A549 treated with RU486 at 1 μM for 4 hours (cell line): ENCODE measurements around the gene PID1. TPM values are rescaled to one million over a fixed set of nuclear protein-coding genes. Genes with fewer than 3 reads are reported as not detected.

Experiments
- total RNA-seq: library from RNA; stranded (reverse); fragments of 200-300 nt; extraction: Qiagen RNA extraction; gene quantifications from 5 replicates; pipeline ENCODE4 v1.2.3, GENCODE V29; 2022; ENCODE audit warnings: low read depth

PID1 gene, protein sequence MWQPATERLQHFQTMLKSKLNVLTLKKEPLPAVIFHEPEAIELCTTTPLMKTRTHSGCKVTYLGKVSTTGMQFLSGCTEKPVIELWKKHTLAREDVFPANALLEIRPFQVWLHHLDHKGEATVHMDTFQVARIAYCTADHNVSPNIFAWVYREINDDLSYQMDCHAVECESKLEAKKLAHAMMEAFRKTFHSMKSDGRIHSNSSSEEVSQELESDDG
- 2.2 to 3.9 TPM (median 2.9 TPM) in 5 replicates for total RNA-seq

DNA sequence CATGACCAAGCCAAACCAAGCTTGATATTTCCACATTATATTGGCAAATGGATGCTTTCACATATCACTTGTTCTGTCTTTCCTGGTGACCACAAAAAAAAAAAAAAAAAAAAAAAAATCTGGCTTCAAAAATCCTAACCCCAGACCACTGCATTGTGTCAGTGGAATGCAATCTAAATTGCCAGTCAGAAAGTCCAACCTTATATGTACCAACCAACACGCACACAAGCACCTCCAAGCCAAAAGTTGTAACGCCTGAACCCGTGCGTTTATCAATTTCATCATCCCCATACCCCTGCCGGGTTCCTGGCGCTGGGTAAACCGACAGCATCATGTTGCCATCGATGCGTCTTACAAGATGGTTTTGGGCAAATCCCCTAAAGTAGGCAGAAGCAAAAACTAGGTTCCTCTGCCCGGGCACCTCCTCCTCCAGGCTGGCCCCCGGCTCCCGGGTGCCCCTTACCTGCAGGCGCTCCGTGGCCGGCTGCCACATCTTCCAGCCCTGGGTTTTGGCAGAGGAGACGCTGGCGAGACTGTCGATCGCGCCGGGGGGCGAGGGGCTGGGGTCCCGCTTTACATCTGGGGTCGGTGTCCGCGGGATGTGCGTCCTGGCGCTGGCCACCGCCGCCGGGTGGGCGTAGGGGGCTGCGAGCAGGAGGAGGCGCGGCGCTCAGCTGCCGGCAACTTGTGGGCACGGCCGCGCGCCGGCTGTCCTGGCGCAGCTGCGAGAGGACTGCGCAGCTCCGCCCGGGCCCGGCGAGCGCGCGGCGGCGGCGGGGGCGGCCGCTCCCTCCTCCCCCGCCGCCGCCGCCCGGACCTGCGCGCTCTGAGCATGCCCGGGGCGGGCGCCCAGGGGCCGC is at the start of gene PID1:
TSS of gene PID1 (minus strand) at position 737 of the 860 bp plus-strand sequence. CDS start at position 493, 244 bp downstream.

